ENCODE measurements around the gene RAB13. TPM values are rescaled to one million over a fixed set of nuclear protein-coding genes. Genes with fewer than 3 reads are reported as not detected.

The RAB13 gene
- total RNA-seq, 1 donor from 2014 or later = 83.3 TPM

- no peak for TF ChIP-seq CTCF (IDR thresholded peaks at IDR 0.05; ENCODE audit: unreplicated experiment)
- Mint-ChIP-seq H3K4me1 (ENCODE audit: low read depth) (peaks cover 43% of the 10 kb centered on the region), H3K27ac (peak within 1 kb of the TSS; percentile 99), H3K9me3 (ENCODE audit: low read depth) (no peaks in the 10 kb centered on the region), H3K36me3 (ENCODE audit: insufficient read depth) (peaks cover 7% of the 10 kb centered on the region), H3K27me3 (no peaks in the 10 kb centered on the region), H3K4me3 (ENCODE audit: low read depth) (peak within 1 kb of the TSS; percentile 90)
- DNase-seq (ENCODE audit: low spot score, unreplicated experiment) = peak; percentile 97
Observed at GRCh38 chr1:153963030-153963849, 22.9 kb downstream of the RAB13 start, which contains the start of gene SLC39A1. TSS of gene SLC39A1 (minus strand) at chr1:153963537. CDS start at chr1:153962715, 822 bp downstream.

- Mint-ChIP-seq H3K27me3 (no peaks in the 10 kb centered on the region), H3K36me3 (ENCODE audit: insufficient read depth) (peaks cover 7% of the 10 kb centered on the region), H3K27ac (peak overlapping the region; percentile 99), H3K4me1 (ENCODE audit: low read depth) (peaks cover 41% of the 10 kb centered on the region), H3K4me3 (ENCODE audit: low read depth) (peak overlapping the region; percentile 90), H3K9me3 (ENCODE audit: low read depth) (no peaks in the 10 kb centered on the region)
- no peak for DNase-seq (ENCODE audit: low spot score, unreplicated experiment)
- no peak for TF ChIP-seq CTCF (IDR thresholded peaks at IDR 0.05; ENCODE audit: unreplicated experiment)
Observed at GRCh38 chr1:153962088-153963029, 23.8 kb downstream of the RAB13 start.

GRCh38 chr1:153961421-153961820 is 24.7 kb downstream of the RAB13 start:
- H3K27ac Mint-ChIP-seq = peak overlapping the region; percentile 77
- DNase-seq (ENCODE audit: low spot score, unreplicated experiment) = no peak

GRCh38 chr1:153960206-153960605 is 25.9 kb downstream of the RAB13 start:
- Mint-ChIP-seq H3K27me3 (no peaks in the 10 kb centered on the region), H3K4me1 (ENCODE audit: low read depth) (peaks cover 41% of the 10 kb centered on the region), H3K4me3 (ENCODE audit: low read depth) (peak overlapping the region; percentile 11), H3K9me3 (ENCODE audit: low read depth) (no peaks in the 10 kb centered on the region), H3K36me3 (ENCODE audit: insufficient read depth) (peaks cover 7% of the 10 kb centered on the region), H3K27ac (no peak overlapping the region)
- TF ChIP-seq CTCF (IDR thresholded peaks at IDR 0.05; ENCODE audit: unreplicated experiment) = no peak
- no peak for DNase-seq (ENCODE audit: low spot score, unreplicated experiment)

More at GRCh38 chr1:153961421-153961820, 24.7 kb downstream of the RAB13 start:
- Mint-ChIP-seq H3K4me1 (ENCODE audit: low read depth) (peaks cover 45% of the 10 kb centered on the region), H3K36me3 (ENCODE audit: insufficient read depth) (peaks cover 7% of the 10 kb centered on the region), H3K4me3 (ENCODE audit: low read depth) (peak overlapping the region; percentile 90), H3K27me3 (no peaks in the 10 kb centered on the region), H3K9me3 (ENCODE audit: low read depth) (no peaks in the 10 kb centered on the region)
- TF ChIP-seq CTCF (IDR thresholded peaks at IDR 0.05; ENCODE audit: unreplicated experiment) = no peak

- peaks cover 42% of the 10 kb centered on the region for H3K4me1 Mint-ChIP-seq (ENCODE audit: low read depth)
Observed at GRCh38 chr1:153959454-153959853, 26.7 kb downstream of the RAB13 start.

More at GRCh38 chr1:153959454-153959853, 26.7 kb downstream of the RAB13 start:
- TF ChIP-seq CTCF (IDR thresholded peaks at IDR 0.05; ENCODE audit: unreplicated experiment) = no peak
- peak overlapping the region; percentile 11 for H3K4me3 Mint-ChIP-seq (ENCODE audit: low read depth)
- no peaks in the 10 kb centered on the region for H3K27me3 Mint-ChIP-seq
- no peaks in the 10 kb centered on the region for H3K9me3 Mint-ChIP-seq (ENCODE audit: low read depth)
- H3K27ac Mint-ChIP-seq = peak overlapping the region; percentile 43
- no peak for DNase-seq (ENCODE audit: low spot score, unreplicated experiment)
- H3K36me3 Mint-ChIP-seq (ENCODE audit: insufficient read depth) = peaks cover 7% of the 10 kb centered on the region
